Stimulated activated CD8-positive, alpha-beta memory T cell treated with anti-CD3 and anti-CD28 coated beads, Interleukin-15, amount 100 ng/mL, for 24 hours (primary cell): ENCODE results near the gene TMEM231.
"Not testable (repeated sequence)": the region's sequence is repeated elsewhere in the genome, so short reads cannot be mapped to it uniquely, and the experiment has no call there.

ENCODE experiments used
- DNase-seq: peaks from one replicate; pipeline ENCODE4 v3.0.0-alpha.2; 2020; ENCODE audit warnings: low read depth

Gene TMEM231

GRCh38 chr16:75532142-75532765, 23.8 kb downstream of the TMEM231 start:
- DNase-seq, result no peak

GRCh38 chr16:75529959-75530358, 26.1 kb downstream of the TMEM231 start:
- no peak for DNase-seq

- DNase-seq, result no peak
These were observed 26.8 kb downstream of the TMEM231 start for GRCh38 chr16:75529056-75529905.

- DNase-seq, result no peak
These were observed 28.2 kb downstream of the TMEM231 start for GRCh38 chr16:75527825-75528299.

- no peak for DNase-seq
These were observed 29.8 kb downstream of the TMEM231 start for GRCh38 chr16:75526032-75526790.

GRCh38 chr16:75519175-75519574, 36.9 kb downstream of the TMEM231 start:
- no peak for DNase-seq

- not testable (repeated sequence) for DNase-seq
These were observed 39.7 kb downstream of the TMEM231 start for GRCh38 chr16:75516189-75516966.

GRCh38 chr16:75514296-75514695, 41.8 kb downstream of the TMEM231 start:
- DNase-seq, result no peak

GRCh38 chr16:75506574-75506973, 49.5 kb downstream of the TMEM231 start:
- DNase-seq, result no peak

- DNase-seq, result no peak
These were observed 49.9 kb downstream of the TMEM231 start for GRCh38 chr16:75506107-75506506.

- no peak for DNase-seq
These were observed 52.3 kb downstream of the TMEM231 start for GRCh38 chr16:75503801-75504200.

- DNase-seq, result no peak
These were observed 53.0 kb downstream of the TMEM231 start for GRCh38 chr16:75502916-75503605.

- DNase-seq, result not testable (repeated sequence)
These were observed 54.2 kb downstream of the TMEM231 start for GRCh38 chr16:75501820-75502219.

GRCh38 chr16:75501359-75501758, 54.7 kb downstream of the TMEM231 start:
- no peak for DNase-seq

- not testable (repeated sequence) for DNase-seq
These were observed 57.3 kb downstream of the TMEM231 start for GRCh38 chr16:75498605-75499322.

GRCh38 chr16:75497558-75497957, 58.5 kb downstream of the TMEM231 start:
- DNase-seq, result no peak

- DNase-seq, result no peak
These were observed 60.9 kb downstream of the TMEM231 start, which contains the start of gene CHST6 for GRCh38 chr16:75495076-75495674. Gene CHST6, minus strand, starts transcription at chr16:75495441. Its CDS starts 15,613 bp downstream, at chr16:75479828.

- no peak for DNase-seq
These were observed 61.4 kb downstream of the TMEM231 start for GRCh38 chr16:75494661-75495075.

- DNase-seq, result no peak
These were observed 61.9 kb downstream of the TMEM231 start for GRCh38 chr16:75494184-75494583.

GRCh38 chr16:75491876-75492275, 64.2 kb downstream of the TMEM231 start:
- DNase-seq, result no peak
